ENCODE data around the gene TM9SF4.

TM9SF4 gene

GRCh38 chr20:32077190-32077589 is 32.3 kb upstream of the TM9SF4 start:
- TF ChIP-seq, protein P1, sequence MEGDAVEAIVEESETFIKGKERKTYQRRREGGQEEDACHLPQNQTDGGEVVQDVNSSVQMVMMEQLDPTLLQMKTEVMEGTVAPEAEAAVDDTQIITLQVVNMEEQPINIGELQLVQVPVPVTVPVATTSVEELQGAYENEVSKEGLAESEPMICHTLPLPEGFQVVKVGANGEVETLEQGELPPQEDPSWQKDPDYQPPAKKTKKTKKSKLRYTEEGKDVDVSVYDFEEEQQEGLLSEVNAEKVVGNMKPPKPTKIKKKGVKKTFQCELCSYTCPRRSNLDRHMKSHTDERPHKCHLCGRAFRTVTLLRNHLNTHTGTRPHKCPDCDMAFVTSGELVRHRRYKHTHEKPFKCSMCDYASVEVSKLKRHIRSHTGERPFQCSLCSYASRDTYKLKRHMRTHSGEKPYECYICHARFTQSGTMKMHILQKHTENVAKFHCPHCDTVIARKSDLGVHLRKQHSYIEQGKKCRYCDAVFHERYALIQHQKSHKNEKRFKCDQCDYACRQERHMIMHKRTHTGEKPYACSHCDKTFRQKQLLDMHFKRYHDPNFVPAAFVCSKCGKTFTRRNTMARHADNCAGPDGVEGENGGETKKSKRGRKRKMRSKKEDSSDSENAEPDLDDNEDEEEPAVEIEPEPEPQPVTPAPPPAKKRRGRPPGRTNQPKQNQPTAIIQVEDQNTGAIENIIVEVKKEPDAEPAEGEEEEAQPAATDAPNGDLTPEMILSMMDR (conservative IDR thresholded peaks at IDR 0.05; ENCODE audit: low read depth, low read length): no peak
- H3K4me3 ChIP-seq (ENCODE audit: low read depth, low read length): no peak overlapping the region

GRCh38 chr20:32078322-32078721 is 31.2 kb upstream of the TM9SF4 start:
- TF ChIP-seq, protein P1 (conservative IDR thresholded peaks at IDR 0.05; ENCODE audit: low read depth, low read length): no peak
- no peak overlapping the region for H3K4me3 ChIP-seq (ENCODE audit: low read depth, low read length)
- DNase-seq (ENCODE audit: low read depth): no peak

More at GRCh38 chr20:32077190-32077589, 32.3 kb upstream of the TM9SF4 start:
- DNase-seq (ENCODE audit: low read depth): no peak

DNA sequence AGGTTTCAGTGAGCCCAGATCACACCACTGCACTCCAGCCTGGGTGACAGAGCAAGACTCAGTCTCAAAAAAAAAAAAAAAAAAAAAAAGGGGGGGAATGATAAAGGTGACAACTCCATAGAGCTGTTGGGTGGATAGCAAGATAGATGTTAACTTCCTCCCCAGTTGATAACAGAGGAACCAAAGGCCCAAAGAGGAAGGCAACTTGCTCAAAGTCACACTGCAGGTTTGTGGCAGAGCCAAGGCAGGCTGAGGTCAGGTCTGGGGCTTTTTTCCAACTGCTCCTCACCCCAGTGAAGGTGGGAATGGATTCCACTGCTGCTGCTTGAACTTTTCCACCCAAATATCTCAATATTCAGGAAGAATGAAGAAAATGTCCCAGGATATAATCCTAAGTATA is 30.7 kb upstream of the TM9SF4 start:
- TF ChIP-seq, protein P1 (conservative IDR thresholded peaks at IDR 0.05; ENCODE audit: low read depth, low read length): no peak
- DNase-seq (ENCODE audit: low read depth): no peak
- H3K4me3 ChIP-seq (ENCODE audit: low read depth, low read length): no peak overlapping the region

GRCh38 chr20:32079655-32080109 is 29.8 kb upstream of the TM9SF4 start:
- TF ChIP-seq, protein P1 (conservative IDR thresholded peaks at IDR 0.05; ENCODE audit: low read depth, low read length): no peak
- H3K4me3 ChIP-seq (ENCODE audit: low read depth, low read length): no peak overlapping the region
- DNase-seq (ENCODE audit: low read depth): no peak

GRCh38 chr20:32080783-32081182 is 28.7 kb upstream of the TM9SF4 start:
- TF ChIP-seq, protein P1 (conservative IDR thresholded peaks at IDR 0.05; ENCODE audit: low read depth, low read length): no peak
- DNase-seq (ENCODE audit: low read depth): no peak
- H3K4me3 ChIP-seq (ENCODE audit: low read depth, low read length): no peak overlapping the region

DNA sequence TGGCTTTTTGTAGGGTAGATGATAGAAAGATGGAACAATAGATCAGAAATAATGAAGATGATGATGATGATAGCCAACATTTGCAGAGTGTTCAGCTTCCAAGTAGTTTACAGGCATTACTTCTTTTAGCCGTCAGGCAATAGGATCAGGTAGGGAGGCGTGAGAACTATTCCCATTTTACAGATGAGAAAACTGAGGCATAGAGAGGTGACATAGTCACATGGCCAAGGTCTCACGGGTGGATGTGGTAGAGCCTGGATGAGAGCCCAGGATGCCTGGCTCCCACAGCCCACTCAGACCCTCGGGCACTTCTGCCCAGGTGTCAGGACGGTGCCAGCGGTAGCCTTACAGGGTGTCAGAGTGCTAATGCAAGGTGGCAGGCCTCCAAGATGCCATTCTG is 26.0 kb upstream of the TM9SF4 start:
- no peak for DNase-seq (ENCODE audit: low read depth)
- H3K4me3 ChIP-seq (ENCODE audit: low read depth, low read length): no peak overlapping the region
- TF ChIP-seq, protein P1 (conservative IDR thresholded peaks at IDR 0.05; ENCODE audit: low read depth, low read length): no peak

GRCh38 chr20:32087070-32087469 is 22.4 kb upstream of the TM9SF4 start:
- H3K4me3 ChIP-seq (ENCODE audit: low read depth, low read length): no peak overlapping the region
- TF ChIP-seq, protein P1 (conservative IDR thresholded peaks at IDR 0.05; ENCODE audit: low read depth, low read length): no peak
- no peak for DNase-seq (ENCODE audit: low read depth)

Data from choroid plexus epithelial cell (primary cell).